ENCODE data around the gene TSPAN18. TPM values are rescaled to one million over a fixed set of nuclear protein-coding genes. Genes with fewer than 3 reads are reported as not detected.
A peak's percentile ranks its signal among the peaks of the same experiment; 100 is the strongest.

TSPAN18 gene
- total and polyA plus RNA-seq, 4 experiments from 2014 or later, result 7.3 to 48.6 (median 18.2) TPM

DNA sequence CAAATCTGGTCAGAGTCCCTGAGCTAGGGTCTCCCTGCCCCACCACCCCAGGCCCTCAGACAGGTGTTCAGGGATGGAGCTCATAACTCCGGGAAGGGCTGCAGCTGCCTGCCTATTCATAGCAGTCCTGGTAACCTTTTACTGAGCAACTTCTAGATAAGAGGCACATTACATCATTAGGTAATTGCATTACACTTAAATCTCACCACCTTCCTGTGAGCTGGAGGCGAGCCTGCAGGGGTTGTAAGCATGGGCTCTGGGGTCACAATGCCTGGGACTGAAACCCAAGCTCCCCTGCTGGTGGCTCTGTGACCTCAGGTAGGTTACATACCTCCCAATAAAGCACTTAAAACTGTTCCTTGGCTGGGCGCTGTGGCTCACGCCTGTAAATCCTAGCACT, 201.4 kb downstream of the TSPAN18 start:
- Mint-ChIP-seq H3K4me3 (no peak overlapping the region), H3K27ac (peak overlapping the region in 1 of 7 donors; percentile 70), H3K4me1 (peaks cover 0 to 7% (median 0%) of the 10 kb centered on the region in 4 donors), H3K9me3 (no peaks in the 10 kb centered on the region), H3K36me3 (peaks cover 10 to 29% of the 10 kb centered on the region in 2 donors), H3K27me3 (no peaks in the 10 kb centered on the region)
- intact Hi-C loops (cut with micrococcal nuclease), result loop anchor here (5.0 kb wide), 2 partner anchors 364 to 404 kb away; no protein-coding TSS in a partner anchor
- Histone ChIP-seq H3K4me3 (ENCODE audit: low read length in 2 of 2) (no peak overlapping the region), H3K36me3 (ENCODE audit: insufficient read depth, low read length) (no peaks in the 10 kb centered on the region), H3K4me1 (ENCODE audit: insufficient read depth, low read length) (no peaks in the 10 kb centered on the region), H3K9me3 (ENCODE audit: control insufficient read depth in 1 of 2, low read length in 2 of 2) (no peaks in the 10 kb centered on the region), H3K27me3 (ENCODE audit: insufficient read depth, low read length) (no peaks in the 10 kb centered on the region), H3K27ac (ENCODE audit: low read depth, low read length) (no peak overlapping the region)
- ChIA-PET CTCF (ENCODE audit: partially characterized antibody) (interaction anchor here (0.7 to 18.9 kb wide), 16 partner anchors 9 to 416 kb away, joined by 3 to 1298 read pairs (median 5); partner anchors contain the start of gene TP53I11), POLR2A (ENCODE audit: partially characterized antibody) (interaction anchor here (2.4 kb wide), 1 partner anchor 175 kb away, joined by 11 read pairs; no protein-coding TSS in a partner anchor)
- no peak for DNase-seq

DNA sequence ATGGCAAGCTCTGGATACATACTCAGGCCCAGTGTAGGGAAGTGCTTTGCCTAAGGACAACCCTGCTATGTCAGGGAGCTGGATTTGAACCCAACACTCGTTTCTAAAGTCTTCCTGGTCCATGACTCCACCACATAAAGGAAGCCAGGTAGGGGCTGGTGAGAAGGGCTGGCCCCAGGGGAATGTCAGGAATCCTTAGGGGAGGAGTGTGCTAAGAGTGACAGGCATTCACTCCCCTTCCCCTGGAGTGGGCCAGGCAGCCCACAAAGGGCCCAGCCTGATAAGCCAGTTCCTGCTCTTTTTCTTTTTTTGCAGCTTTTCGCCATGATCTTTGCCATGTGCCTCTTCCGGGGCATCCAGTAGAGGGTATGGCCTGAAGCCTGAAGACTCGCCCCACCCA, 202.1 kb downstream of the TSPAN18 start:
- Histone ChIP-seq H3K27me3 (ENCODE audit: insufficient read depth, low read length) (no peaks in the 10 kb centered on the region), H3K4me3 (ENCODE audit: low read length in 2 of 2) (no peak overlapping the region), H3K9me3 (ENCODE audit: control insufficient read depth in 1 of 2, low read length in 2 of 2) (no peaks in the 10 kb centered on the region), H3K4me1 (ENCODE audit: insufficient read depth, low read length) (no peaks in the 10 kb centered on the region), H3K27ac (ENCODE audit: low read depth, low read length) (no peak overlapping the region), H3K36me3 (ENCODE audit: insufficient read depth, low read length) (no peaks in the 10 kb centered on the region)
- Mint-ChIP-seq H3K4me3 (no peak overlapping the region), H3K27me3 (no peaks in the 10 kb centered on the region), H3K9me3 (no peaks in the 10 kb centered on the region), H3K27ac (no peak overlapping the region), H3K36me3 (peaks cover 10 to 29% of the 10 kb centered on the region in 2 donors), H3K4me1 (peaks cover 0 to 7% (median 0%) of the 10 kb centered on the region in 4 donors)
- intact Hi-C loops (cut with micrococcal nuclease), result loop anchor here (5.0 kb wide), 2 partner anchors 363 to 403 kb away; no protein-coding TSS in a partner anchor
- ChIA-PET CTCF (ENCODE audit: partially characterized antibody) (interaction anchor here (0.6 to 18.9 kb wide), 17 partner anchors 9 to 415 kb away, joined by 3 to 1298 read pairs (median 4); partner anchors contain the start of gene TP53I11), POLR2A (ENCODE audit: partially characterized antibody) (interaction anchor here (0.7 to 2.4 kb wide), 2 partner anchors 175 to 403 kb away, joined by 3 to 11 read pairs; no protein-coding TSS in a partner anchor)
- DNase-seq, result no peak

GRCh38 chr11:44930588-44931302, 204.0 kb downstream of the TSPAN18 start:
- H3K4me3 Mint-ChIP-seq, result no peak overlapping the region
- ChIA-PET POLR2A (ENCODE audit: partially characterized antibody) (interaction anchor here (1.4 to 1.9 kb wide), 2 partner anchors 172 to 174 kb away, joined by 3 to 7 read pairs; no protein-coding TSS in a partner anchor), CTCF (ENCODE audit: partially characterized antibody) (interaction anchor here (0.9 to 18.9 kb wide), 9 partner anchors 8 to 400 kb away, joined by 3 to 1298 read pairs (median 7); no protein-coding TSS in a partner anchor)
- Histone ChIP-seq H3K27ac (ENCODE audit: low read depth, low read length) (no peak overlapping the region), H3K4me3 (ENCODE audit: low read length in 2 of 2) (no peak overlapping the region), H3K9me3 (ENCODE audit: control insufficient read depth in 1 of 2, low read length in 2 of 2) (no peaks in the 10 kb centered on the region), H3K27me3 (ENCODE audit: insufficient read depth, low read length) (no peaks in the 10 kb centered on the region), H3K4me1 (ENCODE audit: insufficient read depth, low read length) (no peaks in the 10 kb centered on the region), H3K36me3 (ENCODE audit: insufficient read depth, low read length) (no peaks in the 10 kb centered on the region)
- peak overlapping the region in 4 of 7 donors; percentile 9 to 72 (median 25) for H3K27ac Mint-ChIP-seq
- no peaks in the 10 kb centered on the region for H3K27me3 Mint-ChIP-seq
- H3K9me3 Mint-ChIP-seq, result no peaks in the 10 kb centered on the region
- H3K36me3 Mint-ChIP-seq, result peaks cover 10 to 24% of the 10 kb centered on the region in 2 donors
- peaks cover 0 to 7% (median 0%) of the 10 kb centered on the region in 4 donors for H3K4me1 Mint-ChIP-seq
- DNase-seq, result no peak
- intact Hi-C loops (cut with micrococcal nuclease), result no loop called here

- CTCF ChIA-PET (ENCODE audit: partially characterized antibody), result interaction anchor here (0.9 to 18.9 kb wide), 8 partner anchors 7 to 175 kb away, joined by 3 to 1298 read pairs (median 6); no protein-coding TSS in a partner anchor
Measured at GRCh38 chr11:44931466-44931865, 204.7 kb downstream of the TSPAN18 start.

GRCh38 chr11:44934110-44934509, 207.3 kb downstream of the TSPAN18 start:
- H3K27ac Mint-ChIP-seq, result peak overlapping the region in 3 of 7 donors; percentile 30 to 92 (median 68)
- H3K27me3 Mint-ChIP-seq, result no peaks in the 10 kb centered on the region
- CTCF ChIA-PET (ENCODE audit: partially characterized antibody), result interaction anchor here (1.1 to 18.9 kb wide), 2 partner anchors 148 to 172 kb away, joined by 3 to 1298 read pairs; no protein-coding TSS in a partner anchor
- H3K36me3 Mint-ChIP-seq, result peaks cover 10 to 16% of the 10 kb centered on the region in 2 donors
- peaks cover 5% of the 10 kb centered on the region for H3K4me1 ChIP-seq (ENCODE audit: insufficient read depth, low read length)
- H3K4me1 Mint-ChIP-seq, result peaks cover 0 to 2% (median under 1%) of the 10 kb centered on the region in 4 donors
- H3K9me3 ChIP-seq (ENCODE audit: control insufficient read depth in 1 of 2, low read length in 2 of 2), result no peaks in the 10 kb centered on the region
- POLR2A ChIA-PET (ENCODE audit: partially characterized antibody), result interaction anchor here (1.1 kb wide), 1 partner anchor 169 kb away, joined by 3 read pairs; no protein-coding TSS in a partner anchor
- no peaks in the 10 kb centered on the region for H3K27me3 ChIP-seq (ENCODE audit: insufficient read depth, low read length)
- H3K36me3 ChIP-seq (ENCODE audit: insufficient read depth, low read length), result no peaks in the 10 kb centered on the region
- H3K27ac ChIP-seq (ENCODE audit: low read depth, low read length), result no peak overlapping the region
- intact Hi-C loops (cut with micrococcal nuclease), result no loop called here
- DNase-seq, result no peak
- H3K4me3 Mint-ChIP-seq, result no peak overlapping the region
- no peak overlapping the region for H3K4me3 ChIP-seq (ENCODE audit: low read length in 2 of 2)
- H3K9me3 Mint-ChIP-seq, result no peaks in the 10 kb centered on the region

More at GRCh38 chr11:44931466-44931865, 204.7 kb downstream of the TSPAN18 start:
- intact Hi-C loops (cut with micrococcal nuclease), result no loop called here
- Histone ChIP-seq H3K27ac (ENCODE audit: low read depth, low read length) (no peak overlapping the region), H3K4me3 (ENCODE audit: low read length in 2 of 2) (no peak overlapping the region), H3K27me3 (ENCODE audit: insufficient read depth, low read length) (no peaks in the 10 kb centered on the region), H3K9me3 (ENCODE audit: control insufficient read depth in 1 of 2, low read length in 2 of 2) (no peaks in the 10 kb centered on the region), H3K4me1 (ENCODE audit: insufficient read depth, low read length) (peaks cover 2% of the 10 kb centered on the region), H3K36me3 (ENCODE audit: insufficient read depth, low read length) (no peaks in the 10 kb centered on the region)
- H3K4me1 Mint-ChIP-seq, result peaks cover 0 to 7% (median 2%) of the 10 kb centered on the region in 4 donors
- H3K36me3 Mint-ChIP-seq, result peaks cover 10 to 24% of the 10 kb centered on the region in 2 donors
- H3K27me3 Mint-ChIP-seq, result no peaks in the 10 kb centered on the region
- POLR2A ChIA-PET (ENCODE audit: partially characterized antibody), result interaction anchor here (1.4 to 1.9 kb wide), 2 partner anchors 172 to 173 kb away, joined by 3 to 7 read pairs; no protein-coding TSS in a partner anchor
- peak overlapping the region in 1 of 7 donors; percentile 46 for H3K27ac Mint-ChIP-seq
- H3K9me3 Mint-ChIP-seq, result no peaks in the 10 kb centered on the region
- no peak overlapping the region for H3K4me3 Mint-ChIP-seq
- DNase-seq, result no peak

GRCh38 chr11:44934735-44935250, 208.0 kb downstream of the TSPAN18 start:
- Mint-ChIP-seq H3K36me3 (peaks cover 8 to 12% of the 10 kb centered on the region in 2 donors), H3K4me3 (no peak overlapping the region), H3K9me3 (no peaks in the 10 kb centered on the region), H3K27ac (no peak overlapping the region), H3K27me3 (no peaks in the 10 kb centered on the region), H3K4me1 (peaks cover 0 to 2% (median 1%) of the 10 kb centered on the region in 4 donors)
- DNase-seq, result no peak
- no peak overlapping the region for H3K27ac ChIP-seq (ENCODE audit: low read depth, low read length)
- H3K4me1 ChIP-seq (ENCODE audit: insufficient read depth, low read length), result peaks cover 5% of the 10 kb centered on the region
- H3K4me3 ChIP-seq (ENCODE audit: low read length in 2 of 2), result no peak overlapping the region
- intact Hi-C loops (cut with micrococcal nuclease), result no loop called here
- ChIA-PET POLR2A (ENCODE audit: partially characterized antibody) (interaction anchor here (4.1 kb wide), 1 partner anchor 169 kb away, joined by 61 read pairs; no protein-coding TSS in a partner anchor), CTCF (ENCODE audit: partially characterized antibody) (interaction anchor here (1.1 to 18.9 kb wide), 6 partner anchors 13 to 398 kb away, joined by 3 to 1298 read pairs (median 12); no protein-coding TSS in a partner anchor)
- H3K9me3 ChIP-seq (ENCODE audit: control insufficient read depth in 1 of 2, low read length in 2 of 2), result no peaks in the 10 kb centered on the region
- no peaks in the 10 kb centered on the region for H3K36me3 ChIP-seq (ENCODE audit: insufficient read depth, low read length)
- no peaks in the 10 kb centered on the region for H3K27me3 ChIP-seq (ENCODE audit: insufficient read depth, low read length)
